ENCODE data around the gene UBE2S. TPM values are rescaled to one million over a fixed set of nuclear protein-coding genes. Genes with fewer than 3 reads are reported as not detected.

UBE2S gene
- total and polyA plus RNA-seq, 11 donors, result 10.9 to 51.8 (median 27.6) TPM

- H3K4me1 ChIP-seq, result no peaks in the 10 kb centered on the region
- WGBS, 4 donors, result 89 to 92% (median 91%) methylated on average over 16 of the region's 16 CpGs
- no peaks in the 10 kb centered on the region for H3K36me3 ChIP-seq
- H3K27me3 ChIP-seq, result peaks cover 0 to 18% (median 2%) of the 10 kb centered on the region in 9 donors
- no peaks in the 10 kb centered on the region for H3K9me3 ChIP-seq
- TF ChIP-seq CTCF (IDR thresholded peaks at IDR 0.05) (no peak), POLR2A (IDR thresholded peaks at IDR 0.05) (no peak)
- DNase-seq, result no peak
- intact Hi-C loops (cut with DNase I), result no loop called here
- ATAC-seq, result no peak
- H3K27ac ChIP-seq, result no peak overlapping the region
- H3K4me3 ChIP-seq, result no peak overlapping the region
These were observed 46.7 kb downstream of the UBE2S start for GRCh38 chr19:55360902-55361301.

GRCh38 chr19:55358943-55359908 lies 48.4 kb downstream of the UBE2S start:
- intact Hi-C loops (cut with DNase I), result no loop called here
- no peak for TF ChIP-seq POLR2A (IDR thresholded peaks at IDR 0.05)
- ATAC-seq (no peak), DNase-seq (no peak)
- Histone ChIP-seq H3K4me3 (no peak overlapping the region), H3K36me3 (no peaks in the 10 kb centered on the region), H3K27me3 (peaks cover 1 to 30% (median 14%) of the 10 kb centered on the region in 9 donors), H3K4me1 (peaks cover 0 to 7% (median 4%) of the 10 kb centered on the region in 12 donors), H3K9me3 (no peaks in the 10 kb centered on the region), H3K27ac (no peak overlapping the region)
- 57 to 72% (median 61%) methylated on average over 31 to 32 of the region's 32 CpGs for WGBS, 4 donors

GRCh38 chr19:55358493-55358892 lies 49.1 kb downstream of the UBE2S start:
- peaks cover 0 to 14% (median 10%) of the 10 kb centered on the region in 12 donors for H3K4me1 ChIP-seq
- ATAC-seq, result no peak
- H3K27ac ChIP-seq, result no peak overlapping the region
- intact Hi-C loops (cut with DNase I), result no loop called here
- 85 to 88% (median 88%) methylated on average over 11 to 19 of the region's 19 CpGs for WGBS, 4 donors
- no peaks in the 10 kb centered on the region for H3K36me3 ChIP-seq
- no peak overlapping the region for H3K4me3 ChIP-seq
- H3K9me3 ChIP-seq, result no peaks in the 10 kb centered on the region
- no peak for TF ChIP-seq CTCF (IDR thresholded peaks at IDR 0.05)
- no peak for TF ChIP-seq POLR2A (IDR thresholded peaks at IDR 0.05)
- DNase-seq, result no peak
- H3K27me3 ChIP-seq, result peaks cover 7 to 38% (median 21%) of the 10 kb centered on the region in 9 donors

GRCh38 chr19:55355213-55355821 lies 52.3 kb downstream of the UBE2S start:
- TF ChIP-seq POLR2A (IDR thresholded peaks at IDR 0.05), result no peak
- no peak for TF ChIP-seq CTCF (IDR thresholded peaks at IDR 0.05)
- Histone ChIP-seq H3K36me3 (no peaks in the 10 kb centered on the region), H3K4me1 (peaks cover 0 to 19% (median 14%) of the 10 kb centered on the region in 12 donors), H3K27ac (no peak overlapping the region), H3K4me3 (no peak overlapping the region), H3K9me3 (no peaks in the 10 kb centered on the region), H3K27me3 (peaks cover 10 to 69% (median 46%) of the 10 kb centered on the region in 9 donors)
- 32 to 45% (median 36%) methylated on average over 12 to 13 of the region's 13 CpGs for WGBS, 4 donors
- no peak for ATAC-seq
- DNase-seq, result no peak
- intact Hi-C loops (cut with DNase I), result no loop called here

Measured in heart left ventricle (tissue), 16 donors.